Measurements from ENCODE around the gene ORM1.

ORM1 gene

GRCh38 chr9:114350636-114351401 is 27.9 kb downstream of the ORM1 start:
- H3K9me3 ChIP-seq, result no peaks in the 10 kb centered on the region
- peaks cover 26% of the 10 kb centered on the region for H3K36me3 ChIP-seq (replicated peaks)
- in situ Hi-C loops (cut with MboI; ENCODE audit: low sequenced_read_pairs), result no loop called here
- peaks cover 4% of the 10 kb centered on the region for H3K4me1 ChIP-seq
- no peak for DNase-seq (ENCODE audit: low spot score in 2 of 2)
- H3K4me3 ChIP-seq, result no peak overlapping the region
- no peaks in the 10 kb centered on the region for H3K27me3 ChIP-seq (ENCODE audit: low read depth)

GRCh38 chr9:114351932-114352331 is 29.0 kb downstream of the ORM1 start:
- H3K9me3 ChIP-seq, result no peaks in the 10 kb centered on the region
- no peaks in the 10 kb centered on the region for H3K27me3 ChIP-seq (ENCODE audit: low read depth)
- H3K4me1 ChIP-seq, result peaks cover 4% of the 10 kb centered on the region
- no peak for DNase-seq (ENCODE audit: low spot score in 2 of 2)
- H3K36me3 ChIP-seq (replicated peaks), result peaks cover 16% of the 10 kb centered on the region
- in situ Hi-C loops (cut with MboI; ENCODE audit: low sequenced_read_pairs), result no loop called here
- H3K4me3 ChIP-seq, result no peak overlapping the region

- H3K36me3 ChIP-seq (replicated peaks), result peaks cover 23% of the 10 kb centered on the region
- no peak overlapping the region for H3K4me3 ChIP-seq
- H3K9me3 ChIP-seq, result no peaks in the 10 kb centered on the region
- H3K4me1 ChIP-seq, result no peaks in the 10 kb centered on the region
- no peaks in the 10 kb centered on the region for H3K27me3 ChIP-seq (ENCODE audit: low read depth)
- in situ Hi-C loops (cut with MboI; ENCODE audit: low sequenced_read_pairs), result no loop called here
- DNase-seq (ENCODE audit: low spot score in 2 of 2), result no peak
Observed at GRCh38 chr9:114355821-114356220, 32.9 kb downstream of the ORM1 start.

GRCh38 chr9:114356792-114357191 is 33.9 kb downstream of the ORM1 start:
- Histone ChIP-seq H3K9me3 (no peaks in the 10 kb centered on the region), H3K4me3 (no peak overlapping the region), H3K36me3 (replicated peaks) (peaks cover 29% of the 10 kb centered on the region), H3K27me3 (ENCODE audit: low read depth) (no peaks in the 10 kb centered on the region), H3K4me1 (no peaks in the 10 kb centered on the region)
- in situ Hi-C loops (cut with MboI; ENCODE audit: low sequenced_read_pairs), result no loop called here
- DNase-seq (ENCODE audit: low spot score in 2 of 2), result no peak

GRCh38 chr9:114357360-114357759 is 34.5 kb downstream of the ORM1 start:
- H3K9me3 ChIP-seq, result no peaks in the 10 kb centered on the region
- H3K4me1 ChIP-seq, result no peaks in the 10 kb centered on the region
- H3K27me3 ChIP-seq (ENCODE audit: low read depth), result no peaks in the 10 kb centered on the region
- no peak overlapping the region for H3K4me3 ChIP-seq
- peaks cover 32% of the 10 kb centered on the region for H3K36me3 ChIP-seq (replicated peaks)
- in situ Hi-C loops (cut with MboI; ENCODE audit: low sequenced_read_pairs), result no loop called here
- no peak for DNase-seq (ENCODE audit: low spot score in 2 of 2)

- Histone ChIP-seq H3K36me3 (replicated peaks) (peaks cover 32% of the 10 kb centered on the region), H3K27me3 (ENCODE audit: low read depth) (no peaks in the 10 kb centered on the region), H3K4me3 (no peak overlapping the region), H3K9me3 (no peaks in the 10 kb centered on the region), H3K4me1 (no peaks in the 10 kb centered on the region)
- in situ Hi-C loops (cut with MboI; ENCODE audit: low sequenced_read_pairs), result no loop called here
- DNase-seq (ENCODE audit: low spot score in 2 of 2), result no peak
Observed at GRCh38 chr9:114357911-114358328, 35.0 kb downstream of the ORM1 start.

GRCh38 chr9:114359801-114360200 is 36.9 kb downstream of the ORM1 start:
- peaks cover 32% of the 10 kb centered on the region for H3K36me3 ChIP-seq (replicated peaks)
- H3K9me3 ChIP-seq, result no peaks in the 10 kb centered on the region
- DNase-seq (ENCODE audit: low spot score in 2 of 2), result no peak
- H3K4me3 ChIP-seq, result no peak overlapping the region
- no peaks in the 10 kb centered on the region for H3K27me3 ChIP-seq (ENCODE audit: low read depth)
- in situ Hi-C loops (cut with MboI; ENCODE audit: low sequenced_read_pairs), result no loop called here
- H3K4me1 ChIP-seq, result no peaks in the 10 kb centered on the region

- peaks cover 26% of the 10 kb centered on the region for H3K36me3 ChIP-seq (replicated peaks)
Observed at GRCh38 chr9:114361542-114361941, 38.6 kb downstream of the ORM1 start.

GRCh38 chr9:114362394-114362793 is 39.5 kb downstream of the ORM1 start:
- DNase-seq (ENCODE audit: low spot score in 2 of 2), result no peak
- in situ Hi-C loops (cut with MboI; ENCODE audit: low sequenced_read_pairs), result no loop called here
- Histone ChIP-seq H3K4me1 (no peaks in the 10 kb centered on the region), H3K9me3 (no peaks in the 10 kb centered on the region), H3K4me3 (no peak overlapping the region), H3K36me3 (replicated peaks) (peaks cover 22% of the 10 kb centered on the region), H3K27me3 (ENCODE audit: low read depth) (no peaks in the 10 kb centered on the region)

More at GRCh38 chr9:114361542-114361941, 38.6 kb downstream of the ORM1 start:
- Histone ChIP-seq H3K9me3 (no peaks in the 10 kb centered on the region), H3K4me3 (no peak overlapping the region), H3K27me3 (ENCODE audit: low read depth) (no peaks in the 10 kb centered on the region), H3K4me1 (no peaks in the 10 kb centered on the region)
- in situ Hi-C loops (cut with MboI; ENCODE audit: low sequenced_read_pairs), result no loop called here
- DNase-seq (ENCODE audit: low spot score in 2 of 2), result no peak

GRCh38 chr9:114363424-114363823 is 40.5 kb downstream of the ORM1 start:
- in situ Hi-C loops (cut with MboI; ENCODE audit: low sequenced_read_pairs), result no loop called here
- Histone ChIP-seq H3K4me1 (no peaks in the 10 kb centered on the region), H3K36me3 (replicated peaks) (peaks cover 27% of the 10 kb centered on the region)

GRCh38 chr9:114364134-114365041 is 41.5 kb downstream of the ORM1 start:
- Histone ChIP-seq H3K4me3 (no peak overlapping the region), H3K4me1 (no peaks in the 10 kb centered on the region; the same call in 1 of the 2 replicates), H3K27me3 (ENCODE audit: low read depth) (no peaks in the 10 kb centered on the region), H3K36me3 (replicated peaks) (peaks cover 21% of the 10 kb centered on the region), H3K9me3 (no peaks in the 10 kb centered on the region)
- no peak for DNase-seq (ENCODE audit: low spot score in 2 of 2)
- in situ Hi-C loops (cut with MboI; ENCODE audit: low sequenced_read_pairs), result no loop called here

More at GRCh38 chr9:114363424-114363823, 40.5 kb downstream of the ORM1 start:
- Histone ChIP-seq H3K9me3 (no peaks in the 10 kb centered on the region), H3K27me3 (ENCODE audit: low read depth) (no peaks in the 10 kb centered on the region), H3K4me3 (no peak overlapping the region)
- no peak for DNase-seq (ENCODE audit: low spot score in 2 of 2)

GRCh38 chr9:114365194-114365593 is 42.3 kb downstream of the ORM1 start:
- peaks cover 8% of the 10 kb centered on the region for H3K4me1 ChIP-seq
- peaks cover 16% of the 10 kb centered on the region for H3K36me3 ChIP-seq (replicated peaks)
- H3K9me3 ChIP-seq, result no peaks in the 10 kb centered on the region
- H3K4me3 ChIP-seq, result no peak overlapping the region
- in situ Hi-C loops (cut with MboI; ENCODE audit: low sequenced_read_pairs), result no loop called here
- DNase-seq (ENCODE audit: low spot score in 2 of 2), result no peak
- no peaks in the 10 kb centered on the region for H3K27me3 ChIP-seq (ENCODE audit: low read depth)

- no peaks in the 10 kb centered on the region for H3K27me3 ChIP-seq (ENCODE audit: low read depth)
- DNase-seq (ENCODE audit: low spot score in 2 of 2), result no peak
- peaks cover 20% of the 10 kb centered on the region for H3K4me1 ChIP-seq
- in situ Hi-C loops (cut with MboI; ENCODE audit: low sequenced_read_pairs), result no loop called here
- H3K36me3 ChIP-seq (replicated peaks), result peaks cover 11% of the 10 kb centered on the region
- H3K9me3 ChIP-seq, result no peaks in the 10 kb centered on the region
- H3K4me3 ChIP-seq, result no peak overlapping the region
Observed at GRCh38 chr9:114366334-114367128, 43.6 kb downstream of the ORM1 start.
